ENCODE results near the gene GLRB.
"Not testable (repeated sequence)": the region's sequence is repeated elsewhere in the genome, so short reads cannot be mapped to it uniquely, and the experiment has no call there.

GLRB gene

DNA sequence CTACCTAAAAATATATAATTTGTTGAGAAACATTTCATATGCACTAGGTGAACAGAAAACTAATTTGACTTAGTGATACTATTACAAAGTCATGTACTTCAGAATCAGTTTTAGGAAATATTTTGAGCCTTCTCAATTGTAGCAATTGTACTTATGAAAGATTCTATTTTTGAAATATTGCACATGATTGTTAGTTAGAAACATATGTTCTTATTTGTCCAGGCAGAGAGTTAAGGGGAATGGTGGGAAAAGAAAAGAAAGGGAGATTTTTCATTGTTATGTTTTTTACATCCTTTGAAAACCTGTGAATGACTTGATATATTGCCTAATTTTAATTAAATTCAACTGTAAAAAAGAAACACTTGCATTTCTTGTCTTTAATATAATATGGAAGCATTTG lies 66.0 kb downstream of the GLRB start:
- no peak for DNase-seq

DNA sequence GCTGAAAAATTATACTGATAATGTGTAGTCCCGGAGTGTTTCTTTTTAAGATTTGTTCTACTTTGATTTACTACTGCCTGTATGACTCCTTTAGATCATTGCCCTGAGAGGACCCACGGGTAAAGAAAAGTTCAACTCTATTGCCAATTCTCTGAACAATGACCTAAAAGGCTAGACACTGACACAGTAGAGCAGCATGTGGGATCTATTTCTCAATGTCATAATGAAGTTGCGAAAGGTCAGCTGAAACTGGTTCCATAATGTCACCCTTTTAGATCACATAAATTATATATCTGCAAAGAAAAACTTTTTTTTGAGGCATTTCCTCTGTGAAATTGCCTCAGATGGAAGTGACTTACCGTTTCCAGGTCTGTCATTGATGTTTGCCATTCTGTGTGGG lies 67.4 kb downstream of the GLRB start:
- no peak for DNase-seq

DNA sequence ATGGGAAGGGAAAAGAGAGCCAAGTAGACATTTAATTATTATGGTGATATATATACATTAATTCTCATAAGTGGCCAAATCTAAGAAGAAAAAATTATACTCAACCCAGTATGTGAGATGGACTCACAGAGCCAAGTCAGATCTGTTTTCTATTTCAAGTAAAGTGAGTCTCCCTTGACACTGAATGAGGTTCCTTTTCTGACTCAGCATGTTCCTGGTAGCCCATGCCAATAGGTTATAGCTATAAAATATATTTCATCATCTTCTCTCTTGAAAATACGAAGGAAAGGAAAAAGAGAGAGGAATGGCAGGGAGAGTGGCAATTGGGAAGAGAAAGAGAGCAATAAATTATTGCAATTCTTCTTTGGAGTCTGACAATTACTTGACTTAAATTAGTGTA lies 75.8 kb downstream of the GLRB start:
- no peak for DNase-seq

DNA sequence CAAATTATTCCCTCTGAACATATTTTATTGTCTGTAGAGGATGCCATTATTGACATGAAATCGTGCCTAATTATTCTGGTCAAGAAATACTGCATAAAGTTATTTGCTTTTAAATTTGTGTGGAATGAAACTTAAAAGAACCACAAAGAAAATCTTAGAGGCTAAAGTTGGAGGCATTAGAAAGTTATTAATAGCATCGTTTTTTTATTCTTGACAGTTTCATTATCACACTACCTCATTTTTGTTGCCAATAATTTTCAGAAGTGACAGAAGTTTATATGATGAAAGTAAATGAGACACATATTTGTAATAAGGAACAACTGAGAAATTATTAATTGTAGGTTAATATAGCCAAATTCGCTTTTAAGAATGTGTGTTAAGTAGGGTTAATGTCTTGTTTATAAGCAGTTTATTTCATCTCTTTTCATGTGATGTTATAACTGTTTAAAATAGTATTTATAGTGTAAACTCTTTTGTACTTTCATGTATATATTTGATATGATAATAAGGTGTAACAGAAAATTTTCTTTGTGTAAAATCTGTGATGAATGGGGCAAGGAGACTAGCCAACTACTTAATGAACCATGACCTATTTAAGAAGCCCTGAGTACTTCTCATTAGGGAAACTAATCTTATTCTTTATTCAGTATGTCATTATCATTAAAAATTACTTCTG lies 90.1 kb downstream of the GLRB start:
- no peak for DNase-seq

DNA sequence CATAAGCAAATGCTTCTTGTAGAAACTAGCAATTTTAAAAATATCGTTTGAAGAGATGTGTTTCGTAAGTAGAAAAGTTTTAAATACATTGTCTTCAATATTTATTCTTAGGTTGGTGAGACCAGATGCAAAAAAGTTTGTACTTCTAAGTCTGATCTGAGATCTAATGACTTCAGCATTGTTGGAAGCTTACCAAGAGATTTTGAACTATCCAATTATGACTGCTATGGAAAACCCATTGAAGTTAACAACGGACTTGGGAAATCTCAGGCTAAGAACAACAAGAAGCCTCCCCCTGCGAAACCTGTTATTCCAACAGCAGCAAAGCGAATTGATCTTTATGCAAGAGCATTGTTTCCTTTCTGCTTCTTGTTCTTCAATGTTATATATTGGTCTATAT lies 94.4 kb downstream of the GLRB start:
- DNase-seq: no peak

DNA sequence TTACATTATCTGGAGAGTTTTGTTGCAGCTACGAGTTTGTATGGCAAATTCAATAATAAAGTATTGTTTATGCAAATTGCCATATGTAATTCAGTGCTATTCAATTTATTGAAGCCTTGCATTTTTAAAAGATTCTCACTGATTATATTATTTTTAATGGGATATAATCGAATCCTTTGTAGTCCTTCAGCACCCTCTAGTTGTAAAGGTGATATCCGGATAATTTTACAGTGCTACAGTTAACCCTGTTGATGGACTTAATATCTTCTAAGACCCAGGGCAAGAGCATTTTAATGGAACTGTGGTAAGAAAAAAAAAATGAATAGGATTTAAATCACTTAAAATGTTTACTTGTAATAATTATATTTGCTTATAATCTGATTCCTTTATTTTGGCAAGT lies 96.1 kb downstream of the GLRB start:
- DNase-seq: no peak

DNA sequence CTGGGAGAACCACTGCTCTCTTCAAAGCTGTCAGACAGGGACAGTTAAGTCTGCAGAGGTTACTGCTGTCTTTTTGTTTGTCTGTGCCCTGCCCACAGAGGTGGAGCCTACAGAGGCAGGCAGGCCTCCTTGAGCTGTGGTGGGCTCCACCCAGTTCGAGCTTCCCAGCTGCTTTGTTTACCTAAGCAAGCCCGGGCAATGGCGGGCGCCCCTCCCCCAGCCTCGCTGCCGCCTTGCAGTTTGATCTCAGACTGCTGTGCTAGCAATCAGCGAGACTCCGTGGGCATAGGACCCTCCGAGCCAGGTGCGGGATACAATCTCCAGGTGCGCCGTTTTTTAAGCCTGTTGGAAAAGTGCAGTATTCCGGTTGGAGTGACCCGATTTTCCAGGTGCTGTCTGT lies 104.3 kb downstream of the GLRB start:
- DNase-seq: not testable (repeated sequence)

DNA sequence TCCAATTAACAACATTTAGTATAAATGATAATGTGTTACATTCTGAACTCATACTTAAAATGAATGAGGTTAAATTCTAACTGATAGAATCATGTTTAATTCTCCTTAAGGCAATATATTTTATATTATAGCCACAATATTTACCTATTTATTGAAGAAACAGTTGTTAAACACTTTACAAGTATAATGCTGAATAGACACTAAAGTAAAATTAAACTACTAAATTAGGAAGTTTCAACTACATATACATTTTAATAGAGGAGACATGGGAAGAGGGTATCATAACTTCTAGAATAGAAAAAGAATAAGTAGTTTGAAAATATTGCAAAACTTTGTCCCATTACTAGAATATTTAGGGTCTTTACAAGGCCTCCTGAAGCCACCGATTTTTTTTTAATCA lies 108.3 kb downstream of the GLRB start:
- no peak for DNase-seq

DNA sequence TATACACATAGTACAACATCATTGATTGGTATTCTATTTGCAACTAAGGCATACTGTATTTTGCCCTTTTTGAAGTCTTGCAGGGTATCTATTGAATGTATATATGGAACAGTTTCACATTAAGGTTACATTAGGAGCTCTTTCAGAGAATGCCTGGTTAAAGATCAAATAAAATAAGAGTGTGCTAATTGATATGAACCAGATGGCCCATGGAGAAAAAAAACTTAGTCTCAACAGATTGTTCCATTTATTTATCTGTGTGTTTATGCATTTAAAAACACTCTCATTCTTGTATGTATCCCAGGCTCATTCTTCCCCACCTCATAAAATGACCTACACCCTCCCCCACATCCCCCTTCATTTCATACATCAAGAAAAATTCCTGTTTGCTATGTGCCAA lies 109.4 kb downstream of the GLRB start:
- no peak for DNase-seq

DNA sequence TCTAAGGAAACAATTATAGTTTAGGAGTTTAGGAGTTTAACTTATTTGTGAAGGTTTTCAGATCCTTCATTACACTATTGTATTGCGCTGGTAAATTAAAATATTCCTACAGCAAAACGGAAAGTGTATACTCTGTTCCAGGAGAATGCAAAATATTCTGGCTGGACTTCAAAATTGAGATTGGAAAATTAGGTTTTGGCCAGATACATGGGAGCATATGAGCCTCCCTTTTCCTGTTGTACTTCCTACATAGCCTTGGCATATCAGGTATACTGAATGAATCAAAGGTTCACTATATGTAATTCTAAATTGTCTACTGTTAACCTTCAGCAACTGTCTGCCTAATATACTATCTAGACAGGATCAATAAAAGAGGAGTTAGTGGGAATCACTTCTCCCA lies 119.4 kb downstream of the GLRB start:
- no peak for DNase-seq

DNA sequence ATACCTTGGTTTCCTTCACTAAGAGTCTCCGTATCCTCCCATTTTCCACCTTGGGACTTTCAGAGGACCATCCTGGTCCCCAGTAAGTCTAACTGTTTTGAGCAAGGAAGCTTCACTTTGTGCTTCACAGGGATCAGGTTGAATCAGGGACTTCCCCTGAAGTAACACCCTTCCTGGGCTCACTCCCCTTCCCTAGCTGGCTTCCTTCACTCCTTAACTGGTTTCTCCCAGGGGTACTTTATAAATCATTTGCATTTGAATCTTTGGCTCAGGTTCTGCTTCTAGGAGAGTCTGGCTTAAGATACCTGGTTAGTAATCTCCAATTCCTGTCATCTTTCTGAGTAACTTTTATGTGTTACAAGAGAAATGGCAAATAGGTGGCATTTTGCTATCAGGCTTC lies 120.1 kb downstream of the GLRB start:
- DNase-seq: no peak

DNA sequence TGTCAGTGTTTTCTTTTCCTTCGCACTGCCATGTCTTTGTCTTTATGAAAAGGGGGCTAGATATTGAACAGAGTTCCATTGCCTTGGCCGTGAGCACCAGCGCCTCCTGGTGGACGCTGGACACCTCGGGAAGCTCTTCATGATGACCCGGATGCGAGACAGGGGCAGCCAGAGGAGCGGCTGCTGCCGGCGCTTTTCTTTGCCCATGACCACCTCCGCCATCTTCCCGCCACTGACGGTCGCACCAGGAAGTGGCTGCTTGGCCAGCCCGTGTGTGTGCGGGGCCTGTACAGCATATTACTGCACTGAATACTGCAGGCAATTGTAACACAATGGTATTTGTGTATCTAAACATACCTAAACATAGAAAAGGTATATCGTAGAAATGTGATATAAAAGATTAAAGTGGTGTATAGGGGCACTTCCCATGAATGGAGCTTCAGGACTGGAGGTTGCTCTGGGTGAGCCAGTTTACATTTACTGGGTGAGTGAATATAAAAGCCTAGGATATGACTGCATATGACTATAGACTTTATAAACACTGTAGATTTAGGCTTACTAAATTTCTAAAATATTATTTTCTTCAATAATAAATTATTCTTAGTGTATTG lies 128.8 kb downstream of the GLRB start:
- no peak for DNase-seq

DNA sequence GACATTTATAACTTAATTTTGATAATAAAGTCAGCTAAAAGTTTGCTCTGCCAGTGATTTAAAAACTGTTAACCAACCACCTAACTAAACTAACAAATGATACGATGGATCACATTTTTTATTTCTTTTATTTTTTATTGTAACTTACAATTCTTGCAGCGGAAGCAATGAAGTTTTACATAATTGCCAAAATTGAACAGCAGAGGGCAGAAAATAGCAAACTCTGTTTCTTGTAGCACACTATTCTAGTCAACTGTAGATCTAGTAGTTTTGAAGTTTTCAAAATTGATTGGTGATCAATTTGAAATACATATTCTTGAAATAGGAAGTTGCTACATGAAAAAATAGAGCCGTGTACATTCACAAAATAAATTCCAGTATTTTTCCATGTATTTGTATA lies 141.8 kb downstream of the GLRB start:
- DNase-seq: no peak

DNA sequence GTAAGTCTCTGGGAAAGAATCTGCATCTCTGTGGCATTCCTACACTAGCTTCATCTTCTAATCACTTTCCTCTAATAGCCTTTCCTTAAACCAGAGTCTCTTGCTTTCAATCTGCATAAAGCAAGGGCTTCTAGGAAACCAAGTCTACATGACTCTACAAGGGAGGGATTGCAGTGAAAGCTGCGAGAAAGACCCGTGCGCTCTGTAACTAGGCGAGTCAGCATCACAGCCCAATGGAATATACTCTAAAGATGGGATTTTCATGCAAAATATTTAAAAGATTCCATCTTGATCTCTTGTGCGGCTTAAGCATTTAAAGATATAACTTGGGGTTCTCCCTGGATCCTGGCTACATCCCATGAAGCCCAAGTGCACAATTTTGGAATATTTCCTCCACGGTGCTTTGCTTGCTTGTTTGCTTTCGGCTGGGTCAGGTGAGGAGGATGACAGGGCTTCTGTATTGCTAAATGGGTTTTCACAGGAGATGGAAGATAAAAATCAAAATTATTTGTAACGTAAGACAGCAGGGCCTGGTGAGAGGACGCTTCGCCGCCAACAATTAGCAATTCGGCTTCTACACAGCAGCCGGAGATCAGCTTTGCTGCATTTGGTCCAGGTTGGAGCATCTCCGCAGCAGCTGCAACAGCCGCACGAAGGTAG lies 143.9 kb downstream of the GLRB start:
- no peak for DNase-seq

DNA sequence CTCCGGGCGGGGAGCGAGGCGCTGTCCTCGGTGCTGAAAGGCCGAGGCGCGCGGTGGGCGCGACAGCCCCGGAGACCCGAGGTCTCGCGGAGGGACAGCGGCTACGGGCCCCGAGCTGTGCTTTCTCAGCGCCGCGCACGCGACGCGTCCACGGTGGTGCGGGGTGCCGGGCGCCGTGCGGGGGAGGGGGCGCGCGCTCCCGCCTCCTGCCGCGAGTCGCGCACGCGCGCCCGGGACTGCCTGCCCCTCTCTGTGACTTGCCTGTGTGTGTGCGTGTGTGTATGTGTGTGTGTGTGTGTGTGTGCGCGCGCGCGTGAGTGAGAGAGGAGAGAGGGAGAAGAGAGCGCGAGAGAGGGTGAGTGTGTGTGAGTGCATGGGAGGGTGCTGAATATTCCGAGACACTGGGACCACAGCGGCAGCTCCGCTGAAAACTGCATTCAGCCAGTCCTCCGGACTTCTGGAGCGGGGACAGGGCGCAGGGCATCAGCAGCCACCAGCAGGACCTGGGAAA lies 144.5 kb downstream of the GLRB start, which contains the start of gene GRIA2:
GRIA2 (plus strand) TSS at position 358 of the 511 bp plus-strand sequence. CDS start 315 bp downstream, outside the sequence.
- peak; percentile 15 for DNase-seq

DNA sequence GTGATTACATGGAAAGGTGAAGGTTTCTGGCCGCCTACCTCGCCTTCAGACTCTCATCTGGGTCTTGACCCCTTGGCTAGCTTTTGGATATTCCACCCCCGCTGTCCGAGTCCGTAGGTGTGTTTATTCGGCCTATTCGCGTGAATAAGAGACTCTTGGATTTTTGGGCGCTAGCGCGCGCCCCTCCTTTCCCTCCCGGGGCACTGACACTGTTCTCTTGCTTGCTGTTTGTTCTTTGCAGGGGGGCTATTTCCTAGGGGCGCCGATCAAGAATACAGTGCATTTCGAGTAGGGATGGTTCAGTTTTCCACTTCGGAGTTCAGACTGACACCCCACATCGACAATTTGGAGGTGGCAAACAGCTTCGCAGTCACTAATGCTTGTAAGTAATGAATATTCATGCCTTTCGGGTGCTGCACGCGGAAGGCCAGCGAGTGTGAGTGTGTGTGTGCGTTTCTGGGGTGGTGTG lies 145.5 kb downstream of the GLRB start:
- no peak for DNase-seq

Measured in amniotic stem cell (primary cell).